HEK293 (cell line): ENCODE data around the gene OTOF.
A peak's percentile ranks its signal among the peaks of the same experiment; 100 is the strongest.

Source experiments
- CTCF ChIA-PET: fragments of 350-600 bp; formaldehyde crosslinking; extraction: SDS; loops from one replicate; lab custom pipeline; 2021; ENCODE audit warnings: antibody characterized with exemption; lab: Yijun Ruan, JAX
- POLR2A ChIA-PET: fragments of 300-600 bp; formaldehyde crosslinking; extraction: SDS; loops from one replicate; lab custom pipeline; 2020; ENCODE audit warnings: antibody characterized with exemption, inconsistent platforms; lab: Yijun Ruan, JAX
- H3K27ac ChIP-seq: fragments of 200-500 bp; sonication (Bioruptor generic); 2 replicates; pipeline ENCODE4 v1.5.1; 2014; ENCODE audit warnings: low read depth, low read length, control low read depth, inconsistent platforms; ENCODE audit errors: extremely low read depth
- H3K36me3 ChIP-seq, 2 experiments: fragments of 200-500 bp in 1 of 2; sonication (Bioruptor generic) in 1 of 2; 1 replicate in 1 of 2; 2 replicates in 1 of 2; pipeline ENCODE4 v1.5.1; 2014 to 2017; ENCODE audit warnings: inconsistent platforms in 2 of 2, low read length in 2 of 2; ENCODE audit not compliant: control insufficient read depth in 2 of 2, insufficient read depth in 1 of 2
- H3K4me1 ChIP-seq: fragments of 200-500 bp; sonication (Bioruptor generic); 2 replicates; pipeline ENCODE4 v1.5.1; 2014; ENCODE audit warnings: mild to moderate bottlenecking, low read length, inconsistent platforms; ENCODE audit not compliant: control insufficient read depth, insufficient read depth
- H3K4me3 ChIP-seq: 2 replicates; pipeline ENCODE4 v1.5.1; 2011; ENCODE audit warnings: low read depth, mild to moderate bottlenecking, control low read depth, low read length, moderate library complexity
- H3K9me3 ChIP-seq: fragments of 200-500 bp; sonication (Bioruptor generic); 2 replicates; pipeline ENCODE4 v1.5.1; 2014; ENCODE audit warnings: low read depth, low read length, inconsistent platforms; ENCODE audit not compliant: control insufficient read depth, insufficient read depth
- KLF10 ChIP-seq: fragments of 450-650 bp; IDR thresholded peaks from 2 replicates; pipeline ENCODE4 v1.5.1; 2018; ENCODE audit warnings: missing biosample characterization, mild to moderate bottlenecking, missing genetic modification characterization
- REPIN1 ChIP-seq: fragments of 450-650 bp; formaldehyde crosslinking; IDR thresholded peaks from 2 replicates; pipeline ENCODE4 v1.5.1; 2017; ENCODE audit warnings: missing biosample characterization, missing genetic modification characterization, low read depth
- YY2 ChIP-seq: fragments of 450-650 bp; formaldehyde crosslinking; IDR thresholded peaks from 2 replicates; pipeline ENCODE4 v1.5.1; 2016; ENCODE audit warnings: missing biosample characterization, missing genetic modification characterization
- ZBTB17 ChIP-seq: fragments of 450-650 bp; formaldehyde crosslinking; IDR thresholded peaks from 2 replicates; pipeline ENCODE4 v1.5.1; 2016; ENCODE audit warnings: missing biosample characterization, missing genetic modification characterization
- ZFHX2 ChIP-seq: fragments of 450-650 bp; formaldehyde crosslinking; conservative IDR thresholded peaks from 2 replicates; pipeline ENCODE4 v1.5.1; 2016; ENCODE audit warnings: missing biosample characterization, missing genetic modification characterization
- ZNF146 ChIP-seq: fragments of 450-650 bp; formaldehyde crosslinking; IDR thresholded peaks from 2 replicates; pipeline ENCODE4 v1.5.1; 2016; ENCODE audit warnings: missing biosample characterization, missing genetic modification characterization
- ZNF174 ChIP-seq: fragments of 450-650 bp; formaldehyde crosslinking; IDR thresholded peaks from 2 replicates; pipeline ENCODE4 v1.5.0; 2017; ENCODE audit warnings: missing biosample characterization, mild to moderate bottlenecking, missing genetic modification characterization
- ZNF184 ChIP-seq: fragments of 450-650 bp; IDR thresholded peaks from 2 replicates; pipeline ENCODE4 v1.5.1; 2018; ENCODE audit warnings: missing biosample characterization, mild to moderate bottlenecking, missing genetic modification characterization
- ZNF211 ChIP-seq: fragments of 450-650 bp; formaldehyde crosslinking; IDR thresholded peaks from 2 replicates; pipeline ENCODE4 v1.5.1; 2016; ENCODE audit warnings: low read depth, missing biosample characterization, missing genetic modification characterization
- ZNF223 ChIP-seq: fragments of 450-650 bp; formaldehyde crosslinking; IDR thresholded peaks from 2 replicates; pipeline ENCODE4 v1.5.1; 2016; ENCODE audit warnings: missing biosample characterization, missing genetic modification characterization
- ZNF23 ChIP-seq: fragments of 450-650 bp; formaldehyde crosslinking; IDR thresholded peaks from 2 replicates; pipeline ENCODE4 v1.5.1; 2016; ENCODE audit warnings: missing biosample characterization, missing genetic modification characterization, borderline replicate concordance
- ZNF341 ChIP-seq: fragments of 450-650 bp; formaldehyde crosslinking; IDR thresholded peaks from 2 replicates; pipeline ENCODE4; 2016; ENCODE audit warnings: low read depth, missing biosample characterization, missing genetic modification characterization
- ZNF404 ChIP-seq: fragments of 450-650 bp; formaldehyde crosslinking; IDR thresholded peaks from 2 replicates; pipeline ENCODE4 v1.5.1; 2017; ENCODE audit warnings: missing biosample characterization, missing genetic modification characterization
- ZNF571 ChIP-seq: fragments of 450-650 bp; formaldehyde crosslinking; IDR thresholded peaks from 2 replicates; pipeline ENCODE4 v1.5.0; 2017; ENCODE audit warnings: missing biosample characterization, missing genetic modification characterization
- ZNF76 ChIP-seq: fragments of 450-650 bp; formaldehyde crosslinking; IDR thresholded peaks from 2 replicates; pipeline ENCODE4; 2016; ENCODE audit warnings: low read depth, missing biosample characterization, missing genetic modification characterization, borderline replicate concordance
- TF ChIP-seq, protein P1 (sequence below): fragments of 450-650 bp; formaldehyde crosslinking; IDR thresholded peaks from 2 replicates; pipeline ENCODE4 v1.5.1; 2016; ENCODE audit warnings: missing biosample characterization, missing genetic modification characterization, borderline replicate concordance
- TF ChIP-seq, protein P2 (sequence below): fragments of 450-650 bp; formaldehyde crosslinking; IDR thresholded peaks from 2 replicates; pipeline ENCODE4 v1.5.1; 2016; ENCODE audit warnings: missing biosample characterization, missing genetic modification characterization
- TF ChIP-seq, protein P3 (sequence below): fragments of 450-650 bp; formaldehyde crosslinking; IDR thresholded peaks from 2 replicates; pipeline ENCODE4 v1.5.1; 2016; ENCODE audit warnings: missing biosample characterization, missing genetic modification characterization
- TF ChIP-seq, protein P4 (sequence below): fragments of 450-650 bp; formaldehyde crosslinking; IDR thresholded peaks from 2 replicates; pipeline ENCODE4 v1.5.1; 2016; ENCODE audit warnings: missing biosample characterization, missing genetic modification characterization

OTOF gene

DNA sequence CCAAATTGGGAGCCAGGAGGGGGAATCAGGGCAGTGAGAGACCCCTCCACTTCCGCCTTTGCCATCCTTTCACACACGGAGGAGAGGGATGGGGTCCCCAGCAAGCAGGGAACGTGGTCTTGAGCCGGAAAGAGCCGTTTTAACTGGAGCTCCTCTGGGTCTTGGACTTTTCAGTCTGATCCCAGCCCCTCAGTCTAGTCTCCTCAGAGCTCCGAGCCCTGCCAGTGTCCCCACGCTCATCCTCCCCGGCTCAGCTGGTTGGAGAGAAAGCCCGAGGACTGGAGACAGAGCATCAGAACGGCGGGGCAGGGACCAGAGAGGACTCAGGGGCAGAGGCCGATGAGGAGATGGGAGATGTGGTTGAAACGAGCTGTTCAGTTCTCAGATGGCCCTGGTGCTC lies 26.1 kb upstream of the OTOF start:
- H3K9me3 ChIP-seq: no peaks in the 10 kb centered on the region
- H3K36me3 ChIP-seq: no peaks in the 10 kb centered on the region
- ChIA-PET POLR2A (interaction anchor here (0.6 kb wide), 2 partner anchors 388 to 559 kb away, joined by 3 to 8 read pairs; no protein-coding TSS in a partner anchor), CTCF (interaction anchor here (0.6 to 5.2 kb wide), 12 partner anchors 11 to 1463 kb away, joined by 3 to 42 read pairs (median 4); no protein-coding TSS in a partner anchor)
- peak overlapping the region; percentile 36 for H3K4me3 ChIP-seq
- H3K4me1 ChIP-seq: no peaks in the 10 kb centered on the region; the same call in 1 of the 2 replicates
- no peak for TF ChIP-seq ZNF571 (tag by site-specific recombination)
- TF ChIP-seq, protein P1, sequence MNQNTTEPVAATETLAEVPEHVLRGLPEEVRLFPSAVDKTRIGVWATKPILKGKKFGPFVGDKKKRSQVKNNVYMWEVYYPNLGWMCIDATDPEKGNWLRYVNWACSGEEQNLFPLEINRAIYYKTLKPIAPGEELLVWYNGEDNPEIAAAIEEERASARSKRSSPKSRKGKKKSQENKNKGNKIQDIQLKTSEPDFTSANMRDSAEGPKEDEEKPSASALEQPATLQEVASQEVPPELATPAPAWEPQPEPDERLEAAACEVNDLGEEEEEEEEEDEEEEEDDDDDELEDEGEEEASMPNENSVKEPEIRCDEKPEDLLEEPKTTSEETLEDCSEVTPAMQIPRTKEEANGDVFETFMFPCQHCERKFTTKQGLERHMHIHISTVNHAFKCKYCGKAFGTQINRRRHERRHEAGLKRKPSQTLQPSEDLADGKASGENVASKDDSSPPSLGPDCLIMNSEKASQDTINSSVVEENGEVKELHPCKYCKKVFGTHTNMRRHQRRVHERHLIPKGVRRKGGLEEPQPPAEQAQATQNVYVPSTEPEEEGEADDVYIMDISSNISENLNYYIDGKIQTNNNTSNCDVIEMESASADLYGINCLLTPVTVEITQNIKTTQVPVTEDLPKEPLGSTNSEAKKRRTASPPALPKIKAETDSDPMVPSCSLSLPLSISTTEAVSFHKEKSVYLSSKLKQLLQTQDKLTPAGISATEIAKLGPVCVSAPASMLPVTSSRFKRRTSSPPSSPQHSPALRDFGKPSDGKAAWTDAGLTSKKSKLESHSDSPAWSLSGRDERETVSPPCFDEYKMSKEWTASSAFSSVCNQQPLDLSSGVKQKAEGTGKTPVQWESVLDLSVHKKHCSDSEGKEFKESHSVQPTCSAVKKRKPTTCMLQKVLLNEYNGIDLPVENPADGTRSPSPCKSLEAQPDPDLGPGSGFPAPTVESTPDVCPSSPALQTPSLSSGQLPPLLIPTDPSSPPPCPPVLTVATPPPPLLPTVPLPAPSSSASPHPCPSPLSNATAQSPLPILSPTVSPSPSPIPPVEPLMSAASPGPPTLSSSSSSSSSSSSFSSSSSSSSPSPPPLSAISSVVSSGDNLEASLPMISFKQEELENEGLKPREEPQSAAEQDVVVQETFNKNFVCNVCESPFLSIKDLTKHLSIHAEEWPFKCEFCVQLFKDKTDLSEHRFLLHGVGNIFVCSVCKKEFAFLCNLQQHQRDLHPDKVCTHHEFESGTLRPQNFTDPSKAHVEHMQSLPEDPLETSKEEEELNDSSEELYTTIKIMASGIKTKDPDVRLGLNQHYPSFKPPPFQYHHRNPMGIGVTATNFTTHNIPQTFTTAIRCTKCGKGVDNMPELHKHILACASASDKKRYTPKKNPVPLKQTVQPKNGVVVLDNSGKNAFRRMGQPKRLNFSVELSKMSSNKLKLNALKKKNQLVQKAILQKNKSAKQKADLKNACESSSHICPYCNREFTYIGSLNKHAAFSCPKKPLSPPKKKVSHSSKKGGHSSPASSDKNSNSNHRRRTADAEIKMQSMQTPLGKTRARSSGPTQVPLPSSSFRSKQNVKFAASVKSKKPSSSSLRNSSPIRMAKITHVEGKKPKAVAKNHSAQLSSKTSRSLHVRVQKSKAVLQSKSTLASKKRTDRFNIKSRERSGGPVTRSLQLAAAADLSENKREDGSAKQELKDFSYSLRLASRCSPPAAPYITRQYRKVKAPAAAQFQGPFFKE (tag by site-specific recombination): no peak
- TF ChIP-seq ZNF211 (tag by site-specific recombination): no peak
- TF ChIP-seq ZNF146 (tag by site-specific recombination): no peak
- no peak for TF ChIP-seq ZBTB17 (tag by site-specific recombination)
- TF ChIP-seq KLF10 (tag by site-specific recombination): no peak
- no peak for TF ChIP-seq ZNF341 (tag by site-specific recombination)
- TF ChIP-seq ZNF23 (tag by site-specific recombination): no peak
- TF ChIP-seq, protein P2, sequence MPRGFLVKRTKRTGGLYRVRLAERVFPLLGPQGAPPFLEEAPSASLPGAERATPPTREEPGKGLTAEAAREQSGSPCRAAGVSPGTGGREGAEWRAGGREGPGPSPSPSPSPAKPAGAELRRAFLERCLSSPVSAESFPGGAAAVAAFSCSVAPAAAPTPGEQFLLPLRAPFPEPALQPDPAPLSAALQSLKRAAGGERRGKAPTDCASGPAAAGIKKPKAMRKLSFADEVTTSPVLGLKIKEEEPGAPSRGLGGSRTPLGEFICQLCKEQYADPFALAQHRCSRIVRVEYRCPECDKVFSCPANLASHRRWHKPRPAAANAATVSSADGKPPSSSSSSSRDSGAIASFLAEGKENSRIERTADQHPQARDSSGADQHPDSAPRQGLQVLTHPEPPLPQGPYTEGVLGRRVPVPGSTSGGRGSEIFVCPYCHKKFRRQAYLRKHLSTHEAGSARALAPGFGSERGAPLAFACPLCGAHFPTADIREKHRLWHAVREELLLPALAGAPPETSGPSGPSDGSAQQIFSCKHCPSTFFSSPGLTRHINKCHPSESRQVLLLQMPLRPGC (tag by site-specific recombination): no peak
- TF ChIP-seq ZNF404 (tag by site-specific recombination): no peak
- TF ChIP-seq ZNF76 (tag by site-specific recombination): no peak
- TF ChIP-seq ZNF174 (tag by site-specific recombination): no peak
- no peak for TF ChIP-seq YY2 (tag by site-specific recombination)
- no peak for TF ChIP-seq ZNF184 (tag by site-specific recombination)
- no peak for TF ChIP-seq ZNF223 (tag by site-specific recombination)
- TF ChIP-seq, protein P3, sequence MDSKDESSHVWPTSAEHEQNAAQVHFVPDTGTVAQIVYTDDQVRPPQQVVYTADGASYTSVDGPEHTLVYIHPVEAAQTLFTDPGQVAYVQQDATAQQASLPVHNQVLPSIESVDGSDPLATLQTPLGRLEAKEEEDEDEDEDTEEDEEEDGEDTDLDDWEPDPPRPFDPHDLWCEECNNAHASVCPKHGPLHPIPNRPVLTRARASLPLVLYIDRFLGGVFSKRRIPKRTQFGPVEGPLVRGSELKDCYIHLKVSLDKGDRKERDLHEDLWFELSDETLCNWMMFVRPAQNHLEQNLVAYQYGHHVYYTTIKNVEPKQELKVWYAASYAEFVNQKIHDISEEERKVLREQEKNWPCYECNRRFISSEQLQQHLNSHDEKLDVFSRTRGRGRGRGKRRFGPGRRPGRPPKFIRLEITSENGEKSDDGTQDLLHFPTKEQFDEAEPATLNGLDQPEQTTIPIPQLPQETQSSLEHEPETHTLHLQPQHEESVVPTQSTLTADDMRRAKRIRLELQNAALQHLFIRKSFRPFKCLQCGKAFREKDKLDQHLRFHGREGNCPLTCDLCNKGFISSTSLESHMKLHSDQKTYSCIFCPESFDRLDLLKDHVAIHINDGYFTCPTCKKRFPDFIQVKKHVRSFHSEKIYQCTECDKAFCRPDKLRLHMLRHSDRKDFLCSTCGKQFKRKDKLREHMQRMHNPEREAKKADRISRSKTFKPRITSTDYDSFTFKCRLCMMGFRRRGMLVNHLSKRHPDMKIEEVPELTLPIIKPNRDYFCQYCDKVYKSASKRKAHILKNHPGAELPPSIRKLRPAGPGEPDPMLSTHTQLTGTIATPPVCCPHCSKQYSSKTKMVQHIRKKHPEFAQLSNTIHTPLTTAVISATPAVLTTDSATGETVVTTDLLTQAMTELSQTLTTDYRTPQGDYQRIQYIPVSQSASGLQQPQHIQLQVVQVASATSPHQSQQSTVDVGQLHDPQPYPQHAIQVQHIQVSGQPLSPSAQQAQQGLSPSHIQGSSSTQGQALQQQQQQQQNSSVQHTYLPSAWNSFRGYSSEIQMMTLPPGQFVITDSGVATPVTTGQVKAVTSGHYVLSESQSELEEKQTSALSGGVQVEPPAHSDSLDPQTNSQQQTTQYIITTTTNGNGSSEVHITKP (tag by site-specific recombination): no peak
- TF ChIP-seq, protein P4, sequence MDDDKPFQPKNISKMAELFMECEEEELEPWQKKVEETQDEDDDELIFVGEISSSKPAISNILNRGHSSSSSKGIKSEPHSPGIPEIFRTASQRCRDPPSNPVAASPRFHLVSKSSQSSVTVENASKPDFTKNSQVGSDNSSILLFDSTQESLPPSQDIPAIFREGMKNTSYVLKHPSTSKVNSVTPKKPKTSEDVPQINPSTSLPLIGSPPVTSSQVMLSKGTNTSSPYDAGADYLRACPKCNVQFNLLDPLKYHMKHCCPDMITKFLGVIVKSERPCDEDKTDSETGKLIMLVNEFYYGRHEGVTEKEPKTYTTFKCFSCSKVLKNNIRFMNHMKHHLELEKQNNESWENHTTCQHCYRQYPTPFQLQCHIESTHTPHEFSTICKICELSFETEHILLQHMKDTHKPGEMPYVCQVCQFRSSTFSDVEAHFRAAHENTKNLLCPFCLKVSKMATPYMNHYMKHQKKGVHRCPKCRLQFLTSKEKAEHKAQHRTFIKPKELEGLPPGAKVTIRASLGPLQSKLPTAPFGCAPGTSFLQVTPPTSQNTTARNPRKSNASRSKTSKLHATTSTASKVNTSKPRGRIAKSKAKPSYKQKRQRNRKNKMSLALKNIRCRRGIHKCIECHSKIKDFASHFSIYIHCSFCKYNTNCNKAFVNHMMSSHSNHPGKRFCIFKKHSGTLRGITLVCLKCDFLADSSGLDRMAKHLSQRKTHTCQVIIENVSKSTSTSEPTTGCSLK (tag by site-specific recombination): no peak
- no peak for TF ChIP-seq REPIN1 (tag by site-specific recombination)
- TF ChIP-seq ZFHX2 (tag by site-specific recombination): no peak
- no peak overlapping the region for H3K27ac ChIP-seq
